GM21737 (cell line): Measurements from ENCODE around the gene CGB7.
"Not testable (repeated sequence)": the region's sequence is repeated elsewhere in the genome, so short reads cannot be mapped to it uniquely, and the experiment has no call there.

Experiments
- ATAC-seq: cut with Tn5 transposase; IDR thresholded peaks from one replicate; pipeline ENCODE4 v1.9.1; 2021; ENCODE audit warnings: mild to moderate bottlenecking, moderate library complexity; ENCODE audit not compliant: unreplicated experiment

Gene CGB7

DNA sequence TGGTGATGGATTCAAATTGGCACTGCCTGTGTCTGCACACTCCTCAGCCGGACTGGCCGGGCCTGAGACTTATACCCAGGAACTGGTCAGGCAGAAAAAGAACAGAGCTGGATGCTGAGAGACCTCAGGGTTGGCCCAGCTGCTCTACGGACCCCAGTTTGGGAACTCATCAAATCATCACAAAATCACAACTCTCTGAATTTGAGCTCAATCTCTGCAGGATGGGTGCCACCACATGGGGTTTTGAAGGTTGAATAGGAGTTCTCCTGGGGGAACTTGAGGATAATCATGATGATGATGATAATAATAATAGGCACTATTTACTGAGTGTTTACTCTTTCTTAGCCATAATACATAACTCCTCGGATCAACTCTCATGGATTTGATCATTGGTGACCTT lies 14.9 kb downstream of the CGB7 start:
- not testable (repeated sequence) for ATAC-seq

DNA sequence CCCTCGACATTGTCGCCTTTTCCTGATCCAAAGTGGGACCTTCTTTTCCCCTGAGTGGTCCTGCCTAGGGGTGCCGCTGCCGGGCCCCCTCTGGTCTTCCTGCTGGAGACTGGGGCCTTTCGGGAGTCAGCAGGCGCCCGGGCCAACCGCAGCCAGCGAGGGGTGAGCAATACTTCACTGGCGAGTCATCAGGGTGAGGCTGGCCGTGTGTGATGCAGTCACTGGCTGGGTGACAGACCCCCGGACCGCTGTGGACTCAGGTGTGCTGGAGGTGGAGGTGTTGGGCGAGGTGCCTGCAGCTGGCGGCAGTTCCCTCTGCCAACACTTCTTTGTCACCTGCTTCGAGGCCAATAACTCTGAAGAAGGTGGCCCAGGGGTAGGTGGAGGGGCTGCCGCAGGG lies 15.4 kb downstream of the CGB7 start:
- no peak for ATAC-seq

DNA sequence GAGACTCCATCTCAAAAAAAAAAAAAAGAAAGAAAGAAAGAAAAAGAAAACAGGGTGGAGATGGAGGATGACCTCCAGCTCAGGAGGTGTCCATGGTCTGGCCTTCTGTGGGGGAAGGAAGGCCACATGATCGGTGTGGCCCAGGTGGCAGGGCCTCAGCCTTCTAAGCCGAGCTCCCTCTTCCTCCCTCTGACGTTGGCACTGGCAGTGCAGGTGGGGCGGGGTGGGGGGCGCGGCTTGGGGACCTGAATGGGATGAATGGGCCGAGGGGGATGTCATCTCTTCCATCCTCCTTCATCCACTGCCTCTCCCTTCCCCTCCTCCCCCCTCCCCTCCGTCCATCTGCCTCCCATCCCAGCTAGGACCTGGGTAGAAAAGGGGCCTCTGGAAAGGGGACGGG lies 17.8 kb downstream of the CGB7 start:
- not testable (repeated sequence) for ATAC-seq

DNA sequence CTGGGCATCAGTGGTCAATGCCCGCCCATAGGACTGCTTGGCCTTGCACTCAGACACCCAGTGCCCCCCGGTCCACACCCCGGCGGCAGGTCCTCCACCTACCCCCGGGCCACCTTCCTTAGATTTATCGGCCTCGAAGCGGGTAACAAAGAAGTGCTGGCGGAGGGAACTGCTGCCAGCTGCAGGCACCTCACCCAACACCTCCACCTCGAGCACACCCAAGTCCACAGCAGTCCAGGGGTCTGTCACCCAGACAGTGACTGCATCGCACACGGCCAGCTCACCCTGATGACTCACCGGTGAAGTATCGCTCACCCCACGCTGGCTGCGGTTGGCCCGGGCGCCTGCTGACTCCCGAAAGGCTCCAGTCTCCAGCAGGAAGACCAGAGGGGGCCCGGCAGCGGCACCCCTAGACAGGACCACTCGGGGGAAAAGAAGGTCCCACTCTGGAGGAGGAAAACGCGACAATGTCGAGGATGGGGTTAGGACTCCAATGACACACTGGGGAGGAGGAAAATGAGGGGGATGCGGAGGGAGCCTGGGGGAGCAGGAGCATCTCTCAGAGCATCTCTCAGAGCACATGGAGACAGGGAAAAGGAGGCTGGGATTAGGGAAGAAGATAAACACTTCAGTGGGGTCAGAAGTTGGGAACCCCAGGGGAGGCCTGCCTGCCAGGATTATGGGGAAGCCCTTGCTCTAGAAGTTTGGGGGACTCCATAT lies 18.8 kb downstream of the CGB7 start:
- not testable (repeated sequence) for ATAC-seq

DNA sequence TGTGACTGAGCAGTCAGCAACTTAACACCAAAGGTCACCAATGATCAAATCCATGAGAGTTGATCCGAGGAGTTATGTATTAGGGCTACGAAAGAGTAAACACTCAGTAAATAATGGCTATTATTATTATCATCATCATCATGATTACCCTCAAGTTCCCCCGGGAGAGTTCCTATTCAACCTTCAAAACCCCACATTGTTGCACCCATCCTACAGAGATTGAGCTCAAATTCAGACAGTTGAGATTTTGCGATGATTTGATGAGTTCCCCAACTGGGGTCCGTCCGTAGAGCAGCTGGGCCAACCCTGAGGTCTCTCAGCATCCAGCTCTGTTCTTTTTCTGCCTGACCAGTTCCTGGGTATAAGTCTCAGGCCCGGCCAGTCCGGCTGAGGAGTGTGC lies 19.4 kb downstream of the CGB7 start:
- not testable (repeated sequence) for ATAC-seq

DNA sequence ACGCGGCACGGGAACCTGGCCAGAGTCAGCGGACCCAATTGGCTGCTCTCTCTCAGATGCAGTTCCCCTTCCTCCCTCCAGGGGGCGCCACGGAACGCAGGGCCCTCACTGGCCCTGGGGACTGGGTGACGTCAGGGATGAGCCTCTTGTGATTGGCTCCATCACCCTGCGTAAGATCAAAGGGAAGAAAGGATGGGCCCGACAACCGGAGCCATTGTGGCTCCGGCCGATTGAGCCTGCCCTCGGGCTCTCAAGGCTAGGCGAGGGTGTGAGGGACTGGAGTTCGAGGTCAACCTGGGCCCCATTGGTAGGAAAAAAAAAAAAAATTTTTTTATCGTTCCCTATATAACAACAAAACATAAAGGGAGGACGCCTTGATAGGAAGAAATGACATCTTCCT lies 20.7 kb downstream of the CGB7 start, which contains the start of gene CGB1:
CGB1 (minus strand) TSS at position 81 of the 400 bp plus-strand sequence. CDS start 184 bp downstream, outside the sequence.
- not testable (repeated sequence) for ATAC-seq

DNA sequence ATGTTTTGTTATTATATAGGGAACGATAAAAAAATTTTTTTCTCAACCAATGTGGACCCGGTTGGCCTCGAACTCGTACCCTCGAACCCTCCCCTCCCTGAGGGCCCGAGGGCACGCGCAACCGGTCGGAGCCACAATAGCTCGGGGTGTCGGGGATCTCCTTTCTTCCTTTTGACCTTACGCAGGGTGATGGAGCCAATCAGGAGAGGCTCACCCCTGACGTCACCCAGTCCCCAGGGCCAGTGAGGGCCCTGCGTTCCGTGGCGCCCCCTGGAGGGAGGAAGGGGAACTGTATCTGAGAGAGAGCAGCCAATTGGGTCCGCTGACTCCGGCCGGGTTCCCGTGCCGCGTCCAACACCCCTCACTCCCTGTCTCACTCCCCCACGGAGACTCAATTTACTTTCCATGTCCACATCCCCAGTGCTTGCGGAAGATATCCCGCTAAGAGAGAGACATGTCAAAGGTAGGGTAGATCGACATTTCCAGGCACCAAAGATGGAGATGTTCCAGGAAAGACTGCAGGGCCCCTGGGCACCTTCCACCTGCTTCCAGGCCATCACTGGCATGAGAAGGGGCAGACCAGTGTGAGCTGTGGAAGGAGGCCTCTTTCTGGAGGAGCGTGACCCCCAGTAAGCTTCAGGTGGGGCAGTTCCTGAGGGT lies 25.8 kb downstream of the CGB7 start, which contains the start of gene CGB2:
CGB2 (plus strand) TSS at position 249 of the 660 bp plus-strand sequence; CDS start at position 455, 206 bp downstream.
- not testable (repeated sequence) for ATAC-seq

DNA sequence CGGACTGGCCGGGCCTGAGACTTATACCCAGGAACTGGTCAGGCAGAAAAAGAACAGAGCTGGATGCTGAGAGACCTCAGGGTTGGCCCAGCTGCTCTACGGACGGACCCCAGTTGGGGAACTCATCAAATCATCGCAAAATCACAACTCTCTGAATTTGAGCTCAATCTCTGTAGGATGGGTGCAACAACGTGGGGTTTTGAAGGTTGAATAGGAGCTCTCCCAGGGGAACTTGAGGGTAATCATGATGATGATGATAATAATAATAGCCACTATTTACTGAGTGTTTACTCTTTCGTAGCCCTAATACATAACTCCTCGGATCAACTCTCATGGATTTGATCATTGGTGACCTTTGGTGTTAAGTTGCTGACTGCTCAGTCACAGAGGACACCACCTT lies 27.2 kb downstream of the CGB7 start:
- ATAC-seq, result not testable (repeated sequence)

DNA sequence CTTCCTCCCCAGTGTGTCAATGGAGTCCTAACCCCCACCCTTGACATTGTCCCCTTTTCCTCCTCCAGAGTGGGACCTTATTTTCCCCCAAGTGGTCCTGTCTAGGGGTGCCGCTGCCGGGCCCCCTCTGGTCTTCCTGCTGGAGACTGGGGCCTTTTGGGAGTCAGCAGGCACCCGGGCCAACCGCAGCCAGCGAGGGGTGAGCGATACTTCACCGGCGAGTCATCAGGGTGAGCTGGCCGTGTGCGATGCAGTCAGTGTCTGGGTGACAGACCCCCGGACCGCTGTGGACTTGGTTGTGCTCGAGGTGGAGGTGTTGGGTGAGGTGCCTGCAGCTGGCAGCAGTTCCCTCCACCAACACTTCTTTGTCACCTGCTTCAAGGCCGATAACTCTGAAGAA lies 27.8 kb downstream of the CGB7 start:
- not testable (repeated sequence) for ATAC-seq

DNA sequence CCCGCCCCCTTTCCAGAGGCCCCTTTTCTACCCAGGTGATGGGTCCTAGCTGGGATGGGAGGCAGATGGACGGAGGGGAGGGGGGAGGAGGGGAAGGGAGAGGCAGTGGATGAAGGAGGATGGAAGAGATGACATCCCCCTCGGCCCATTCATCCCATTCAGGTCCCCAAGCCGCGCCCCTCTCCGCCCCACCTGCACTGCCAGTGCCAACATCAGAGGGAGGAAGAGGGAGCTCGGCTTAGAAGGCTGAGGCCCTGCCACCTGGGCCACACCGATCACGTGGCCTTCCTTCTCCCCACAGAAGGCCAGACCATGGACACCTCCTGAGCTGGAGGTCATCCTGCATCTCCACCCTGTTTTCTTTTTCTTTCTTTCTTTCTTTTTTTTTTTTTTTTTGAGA lies 28.9 kb downstream of the CGB7 start:
- ATAC-seq, result not testable (repeated sequence)

DNA sequence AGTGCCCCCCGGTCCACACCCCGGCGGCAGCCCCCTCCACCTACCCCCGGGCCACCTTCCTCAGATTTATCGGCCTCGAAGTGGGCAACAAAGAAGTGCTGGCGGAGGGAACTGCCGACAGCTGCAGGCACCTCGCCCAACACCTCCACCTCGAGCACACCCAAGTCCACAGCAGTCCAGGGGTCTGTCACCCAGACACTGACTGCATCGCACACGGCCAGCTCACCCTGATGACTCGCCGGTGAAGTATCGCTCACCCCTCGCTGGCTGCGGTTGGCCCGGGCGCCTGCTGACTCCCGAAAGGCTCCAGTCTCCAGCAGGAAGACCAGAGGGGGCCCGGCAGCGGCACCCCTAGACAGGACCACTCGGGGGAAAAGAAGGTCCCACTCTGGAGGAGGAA lies 31.9 kb downstream of the CGB7 start:
- not testable (repeated sequence) for ATAC-seq

DNA sequence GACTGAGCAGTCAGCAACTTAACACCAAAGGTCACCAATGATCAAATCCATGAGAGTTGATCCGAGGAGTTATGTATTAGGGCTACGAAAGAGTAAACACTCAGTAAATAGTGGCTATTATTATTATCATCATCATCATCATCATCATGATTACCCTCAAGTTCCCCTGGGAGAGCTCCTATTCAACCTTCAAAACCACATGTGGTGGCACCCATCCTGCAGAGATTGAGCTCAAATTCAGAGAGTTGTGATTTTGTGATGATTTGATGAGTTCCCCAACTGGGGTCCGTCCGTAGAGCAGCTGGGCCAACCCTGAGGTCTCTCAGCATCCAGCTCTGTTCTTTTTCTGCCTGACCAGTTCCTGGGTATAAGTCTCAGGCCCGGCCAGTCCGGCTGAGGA lies 32.5 kb downstream of the CGB7 start:
- ATAC-seq, result not testable (repeated sequence)

DNA sequence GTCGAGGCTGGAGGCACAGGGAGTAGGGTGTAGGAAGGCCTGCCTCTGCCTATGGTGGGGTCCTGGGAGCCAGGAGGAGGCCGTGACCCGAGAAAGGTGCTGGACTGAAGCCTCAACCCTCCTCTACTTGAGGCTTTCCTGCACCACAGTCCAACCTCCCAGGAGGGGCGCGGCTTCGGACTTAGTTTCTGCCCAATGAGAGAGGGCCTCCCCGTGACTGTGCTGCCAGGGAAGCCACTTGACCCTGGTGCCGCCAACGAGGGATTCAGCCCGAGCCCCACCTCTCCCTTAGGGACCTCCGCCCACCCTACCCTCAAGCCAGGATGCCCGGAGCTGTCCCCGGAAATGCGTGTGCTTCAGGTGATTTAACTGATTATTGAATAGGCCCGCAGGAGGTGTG lies 33.3 kb downstream of the CGB7 start, which contains the start of gene CGB3:
CGB3 (minus strand) TSS at position 101 of the 400 bp plus-strand sequence. CDS start 362 bp downstream, outside the sequence.
- ATAC-seq, result not testable (repeated sequence)

DNA sequence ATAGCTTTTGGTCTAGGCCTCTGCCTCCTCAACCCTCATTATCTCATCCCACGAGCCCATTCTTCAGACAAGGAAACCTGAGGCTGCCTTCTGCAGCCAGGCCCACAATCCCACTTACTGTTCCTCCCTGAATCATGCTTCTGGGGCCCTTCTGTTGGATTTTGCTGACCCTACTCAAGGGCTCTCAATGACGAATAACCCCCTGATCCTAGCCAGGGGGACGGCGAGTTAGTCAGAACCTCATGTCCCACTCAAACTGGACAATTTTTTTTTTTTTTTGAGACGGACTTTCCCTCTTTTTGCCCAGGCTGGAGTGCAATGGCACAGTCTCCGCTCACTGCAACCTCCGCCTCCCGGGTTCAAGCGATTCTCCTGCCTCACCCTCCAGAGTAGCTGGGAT lies 35.4 kb downstream of the CGB7 start:
- no peak for ATAC-seq

DNA sequence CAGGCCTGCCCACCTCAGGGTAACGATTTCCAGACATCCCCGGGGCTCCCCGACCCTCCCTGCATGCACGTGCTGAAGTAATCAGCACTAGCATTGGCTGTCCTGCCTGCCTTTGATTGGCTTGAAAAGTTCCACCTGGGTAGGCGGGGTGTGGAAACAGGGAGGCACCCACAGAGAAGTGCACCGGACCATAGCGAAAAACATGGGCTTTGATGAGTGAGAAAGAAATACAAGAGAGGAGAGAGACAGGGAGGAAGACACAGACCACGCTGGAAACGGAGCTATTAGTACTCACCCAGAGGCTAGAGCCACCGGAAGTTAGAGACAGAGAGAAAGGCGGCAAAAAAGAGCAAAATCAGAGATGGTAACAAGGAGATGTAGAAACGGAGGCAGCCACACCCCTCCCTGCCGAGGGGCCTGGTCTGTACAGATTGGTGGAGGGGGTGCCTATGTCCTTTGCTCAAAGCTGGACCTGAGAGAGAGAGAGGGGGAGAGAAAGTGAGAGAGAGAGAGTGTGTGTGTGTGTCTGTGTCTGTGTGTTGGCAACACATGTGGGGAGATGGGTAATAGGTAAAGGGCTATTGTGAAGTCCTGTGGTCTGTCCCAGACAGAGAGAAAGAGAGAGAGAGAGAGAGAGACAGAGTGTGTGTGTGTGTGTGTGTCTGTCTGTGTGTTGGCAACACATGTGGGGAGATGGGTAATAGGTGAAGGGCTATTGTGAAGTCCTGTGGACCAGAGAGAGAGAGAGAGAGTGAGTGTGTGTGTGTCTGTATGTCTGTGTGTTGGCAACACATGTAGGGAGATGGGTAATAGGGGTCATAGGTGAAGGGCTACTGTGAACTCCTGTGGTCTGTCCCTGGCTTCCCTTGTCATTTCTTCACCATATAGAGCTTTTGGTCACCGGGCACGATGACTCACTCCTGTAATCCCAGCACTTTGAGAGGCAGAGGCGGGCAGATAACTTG lies 36.3 kb downstream of the CGB7 start:
- ATAC-seq, result no peak

DNA sequence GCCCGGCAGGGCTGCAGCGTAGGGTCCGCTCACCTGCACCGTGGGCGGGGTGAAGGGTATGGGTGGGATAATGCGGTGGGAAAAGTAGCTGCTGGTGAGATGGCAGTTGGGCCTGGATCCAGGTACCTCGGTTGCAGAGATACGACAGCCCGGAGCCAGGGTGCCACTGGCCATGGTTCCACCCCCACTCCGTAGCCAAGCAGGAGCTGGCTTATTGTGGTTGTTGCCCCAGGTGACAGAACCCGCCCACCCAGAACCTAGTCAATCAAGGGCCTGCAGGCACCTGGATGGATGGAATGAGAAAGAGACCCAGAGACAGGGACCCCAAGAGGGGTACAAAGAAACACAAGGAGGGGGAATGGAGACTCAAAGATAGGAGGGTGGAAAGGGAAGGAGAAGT lies 37.2 kb downstream of the CGB7 start:
- ATAC-seq, result no peak

DNA sequence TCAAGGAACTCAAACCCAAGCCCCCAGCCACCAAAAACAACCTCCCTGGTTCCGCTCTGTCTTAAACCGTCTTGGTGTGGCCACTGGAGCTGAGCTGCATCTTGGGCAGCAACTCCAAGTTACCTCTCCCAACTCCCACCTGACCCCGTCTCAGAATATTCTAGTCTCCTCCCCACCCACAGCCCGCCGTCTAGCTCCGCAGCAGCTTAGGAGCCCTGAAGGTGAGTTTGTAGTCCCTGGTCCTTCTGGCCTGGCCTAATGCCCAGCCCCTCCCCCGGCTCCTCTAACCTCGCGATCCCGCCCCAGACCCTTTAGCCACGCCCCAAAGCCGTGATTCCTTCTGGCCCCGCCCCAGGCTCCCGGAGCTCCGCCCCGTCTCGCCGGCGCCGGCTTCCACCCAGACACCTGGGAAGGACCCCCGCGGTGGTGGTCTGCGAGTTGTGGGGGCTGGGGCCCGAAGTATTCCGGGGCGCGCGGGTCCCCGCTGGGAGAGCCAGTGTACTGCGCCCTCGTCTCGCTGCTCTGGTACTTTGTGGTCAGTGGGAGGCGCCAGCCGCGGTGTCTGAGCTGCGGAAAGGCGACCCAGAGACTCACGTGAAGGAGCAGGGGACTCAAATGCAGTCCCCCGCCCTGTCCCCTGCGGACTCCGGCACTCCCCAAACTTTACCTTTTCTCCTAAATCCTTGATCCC lies 38.2 kb downstream of the CGB7 start:
- no peak for ATAC-seq

DNA sequence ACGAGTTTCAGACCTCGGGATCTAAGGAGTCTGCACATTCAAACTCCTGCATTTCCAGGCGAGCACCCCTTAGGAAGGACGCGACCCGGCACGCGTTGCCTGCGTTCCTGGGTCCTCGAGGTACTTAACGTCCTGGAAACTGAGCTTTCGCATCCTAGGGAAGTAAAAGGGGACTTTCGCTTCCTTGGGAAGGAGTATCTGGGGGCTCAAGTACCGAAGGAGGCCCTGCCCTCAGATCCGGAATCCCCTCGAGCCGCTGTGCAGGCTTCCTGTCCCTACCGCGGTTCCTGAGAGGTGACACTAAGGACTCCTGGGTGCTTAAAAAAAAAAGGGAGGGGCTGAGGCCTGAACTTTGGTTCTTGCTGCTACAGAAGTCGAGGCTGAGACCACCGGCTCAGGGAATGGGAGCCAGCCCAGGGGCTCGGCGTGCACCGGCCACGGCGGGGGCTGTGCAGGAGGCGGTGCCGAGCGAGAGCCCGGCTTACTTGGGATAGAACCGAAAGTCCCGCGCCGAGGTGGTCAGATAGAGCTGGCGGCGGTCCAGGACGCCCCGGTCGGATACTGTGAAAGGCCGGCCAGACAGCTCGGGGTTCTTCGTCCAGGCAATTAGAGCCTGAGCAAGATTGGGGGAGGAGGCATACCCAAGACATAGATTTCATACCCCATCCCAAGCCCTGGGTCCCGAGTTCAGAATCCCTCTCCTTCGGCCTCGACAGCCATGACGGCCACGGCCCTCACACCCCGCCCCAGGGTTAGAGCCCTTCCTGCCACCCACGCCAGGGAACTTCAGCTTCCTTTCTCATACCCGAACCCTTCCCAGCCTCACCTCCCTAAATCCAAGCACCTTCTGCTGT lies 38.9 kb downstream of the CGB7 start:
- ATAC-seq, result not testable (repeated sequence)

DNA sequence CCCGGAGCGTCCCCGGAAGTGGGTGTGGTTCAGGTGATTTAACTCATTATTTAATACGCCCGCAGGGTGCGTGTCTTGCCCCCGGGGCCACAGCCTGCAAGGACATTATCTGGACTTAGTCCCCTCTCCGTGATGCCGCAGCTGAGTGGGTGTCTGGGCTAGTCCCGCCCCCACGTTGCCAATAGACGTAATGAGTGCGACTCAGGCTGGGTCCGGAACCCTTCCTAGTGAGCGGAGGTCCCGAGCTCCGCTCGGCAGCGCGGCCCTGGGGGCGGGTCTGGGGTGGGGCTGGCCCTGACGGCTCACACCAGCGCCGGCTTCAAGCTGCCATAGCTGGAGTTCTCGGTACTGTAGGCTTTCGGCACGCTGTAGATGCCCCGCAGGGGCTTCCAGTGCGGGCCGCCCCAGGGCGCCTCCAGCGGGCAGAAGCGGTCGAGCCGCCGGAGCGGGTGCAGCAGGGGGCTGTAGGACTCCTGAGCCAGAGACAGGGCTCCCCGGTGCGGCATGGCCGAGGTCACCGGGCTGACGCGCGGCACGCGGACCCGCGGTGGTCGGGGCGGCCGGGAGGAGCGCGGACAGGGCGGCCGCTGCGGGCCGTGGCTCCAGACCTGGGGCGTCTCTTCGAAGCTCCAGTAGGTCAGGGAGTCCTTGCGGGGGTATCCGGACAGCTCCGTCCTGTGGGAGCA lies 39.7 kb downstream of the CGB7 start:
- ATAC-seq, result no peak
